H9 (cell line): ENCODE results near the gene MXI1. TPM values are rescaled to one million over a fixed set of nuclear protein-coding genes. Genes with fewer than 3 reads are reported as not detected.
"Not testable (repeated sequence)": the region's sequence is repeated elsewhere in the genome, so short reads cannot be mapped to it uniquely, and the experiment has no call there.

ENCODE experiments used
- DNase-seq: peaks from one replicate; pipeline ENCODE4 v3.0.0-alpha.2; 2017
- H2AFZ ChIP-seq: one replicate; pipeline ENCODE4 v1.6.1; 2013; ENCODE audit warnings: mild to moderate bottlenecking, low read length, control low read depth, moderate library complexity
- H2AK5ac ChIP-seq: 2 replicates; pipeline ENCODE4 v1.6.1; 2013; ENCODE audit warnings: low read length, control low read depth, mixed read lengths; ENCODE audit not compliant: insufficient read length
- H2BK120ac ChIP-seq: one replicate; pipeline ENCODE4 v1.6.1; 2013; ENCODE audit warnings: low read depth, mild to moderate bottlenecking, low read length, control low read depth, inconsistent platforms; ENCODE audit not compliant: poor library complexity, severe bottlenecking
- H2BK12ac ChIP-seq: 2 replicates; pipeline ENCODE4 v1.6.1; 2013; ENCODE audit warnings: low read length, control low read depth, mixed read lengths, low read depth; ENCODE audit not compliant: insufficient read length
- H2BK15ac ChIP-seq: 2 replicates; pipeline ENCODE4 v1.6.1; 2013; ENCODE audit warnings: low read depth, low read length, control low read depth
- H2BK20ac ChIP-seq: one replicate; pipeline ENCODE4 v1.6.1; 2013; ENCODE audit warnings: low read depth, mild to moderate bottlenecking, low read length, control low read depth, inconsistent platforms; ENCODE audit not compliant: poor library complexity, severe bottlenecking
- H2BK5ac ChIP-seq: 2 replicates; pipeline ENCODE4 v1.6.1; 2013; ENCODE audit warnings: low read length, control low read depth, mixed read lengths; ENCODE audit not compliant: insufficient read length
- H3K14ac ChIP-seq: 2 replicates; pipeline ENCODE4 v1.6.1; 2013; ENCODE audit warnings: low read length, control low read depth; ENCODE audit not compliant: insufficient read depth
- H3K18ac ChIP-seq: 2 replicates; pipeline ENCODE4 v1.6.1; 2013; ENCODE audit warnings: low read depth, mild to moderate bottlenecking, mixed read lengths, low read length, control low read depth; ENCODE audit not compliant: insufficient read length
- H3K23ac ChIP-seq: 2 replicates; pipeline ENCODE4 v1.6.1; 2013; ENCODE audit warnings: low read length, control low read depth, mixed read lengths, low read depth; ENCODE audit not compliant: insufficient read length
- H3K23me2 ChIP-seq: 2 replicates; pipeline ENCODE4 v1.6.1; 2013; ENCODE audit warnings: low read depth, mild to moderate bottlenecking, mixed read lengths, low read length, control low read depth; ENCODE audit not compliant: insufficient read length, poor library complexity, severe bottlenecking
- H3K27ac ChIP-seq: 2 replicates; pipeline ENCODE4 v1.5.1; 2013; ENCODE audit warnings: low read length, control low read depth, mixed read lengths, low read depth; ENCODE audit not compliant: insufficient read length
- H3K27me3 ChIP-seq: 2 replicates; pipeline ENCODE4 v1.6.1; 2013; ENCODE audit warnings: low read length, control low read depth, inconsistent platforms; ENCODE audit not compliant: insufficient read depth
- H3K4ac ChIP-seq: 2 replicates; pipeline ENCODE4 v1.6.1; 2013; ENCODE audit warnings: low read depth, mild to moderate bottlenecking, control low read depth, inconsistent platforms, low read length, moderate library complexity
- H3K4me1 ChIP-seq: 2 replicates; pipeline ENCODE4 v1.6.1; 2013; ENCODE audit warnings: low read length, control low read depth, inconsistent platforms; ENCODE audit not compliant: insufficient read depth
- H3K4me2 ChIP-seq: 2 replicates; pipeline ENCODE4 v1.6.1; 2013; ENCODE audit warnings: low read length, control low read depth, mixed read lengths; ENCODE audit not compliant: insufficient read length, insufficient read depth
- H3K56ac ChIP-seq: 2 replicates; pipeline ENCODE4 v1.6.1; 2013; ENCODE audit warnings: low read depth, mild to moderate bottlenecking, mixed read lengths, low read length, control low read depth; ENCODE audit not compliant: insufficient read length
- H3K79me1 ChIP-seq: 2 replicates; pipeline ENCODE4 v1.6.1; 2013; ENCODE audit warnings: low read depth, mild to moderate bottlenecking, moderate library complexity, low read length, control low read depth, inconsistent platforms; ENCODE audit not compliant: insufficient read depth, poor library complexity, severe bottlenecking
- H3K79me2 ChIP-seq: 2 replicates; pipeline ENCODE4 v1.6.1; 2013; ENCODE audit warnings: low read length, control low read depth, inconsistent platforms; ENCODE audit not compliant: insufficient read depth
- H3K9ac ChIP-seq: 2 replicates; pipeline ENCODE4 v1.6.1; 2013; ENCODE audit warnings: low read length, control low read depth, mixed read lengths; ENCODE audit not compliant: insufficient read length; ENCODE audit errors: extremely low read depth
- H3K9me3 ChIP-seq: one replicate; pipeline ENCODE4 v1.6.1; 2013; ENCODE audit warnings: low read depth, low read length, inconsistent platforms; ENCODE audit not compliant: control insufficient read depth
- H3T11ph ChIP-seq: one replicate; pipeline ENCODE4 v1.6.1; 2013; ENCODE audit warnings: mild to moderate bottlenecking, low read length, control low read depth, inconsistent platforms
- H4K20me1 ChIP-seq: one replicate; pipeline ENCODE4 v1.6.1; 2013; ENCODE audit not compliant: control insufficient read depth, insufficient read length, insufficient read depth
- H4K5ac ChIP-seq: 2 replicates; pipeline ENCODE4 v1.6.1; 2013; ENCODE audit warnings: low read depth, mild to moderate bottlenecking, mixed read lengths, low read length, control low read depth; ENCODE audit not compliant: insufficient read length
- H4K8ac ChIP-seq: replicated peaks from 2 replicates; pipeline ENCODE4 v1.6.1; 2013; ENCODE audit warnings: low read length, control low read depth, mixed read lengths, low read depth; ENCODE audit not compliant: insufficient read length
- H4K91ac ChIP-seq: 2 replicates; pipeline ENCODE4 v1.6.1; 2013; ENCODE audit warnings: low read depth, mild to moderate bottlenecking, moderate library complexity, mixed read lengths, low read length, control low read depth; ENCODE audit not compliant: insufficient read length
- H3K27ac Mint-ChIP-seq, 3 experiments: 2 replicates in 2 of 3; 3 replicates in 1 of 3; pipeline ENCODE4 v1.8.0; 2020 to 2021; ENCODE audit warnings: mixed read lengths in 3 of 3, mild to moderate bottlenecking in 1 of 3, moderate library complexity in 1 of 3
- H3K27me3 Mint-ChIP-seq: 2 replicates; pipeline ENCODE4 v1.8.0; 2021; ENCODE audit warnings: low read depth, mild to moderate bottlenecking, moderate library complexity, mixed read lengths
- H3K36me3 Mint-ChIP-seq, 3 experiments: 2 replicates in 2 of 3; 3 replicates in 1 of 3; pipeline ENCODE4 v1.8.0; 2020 to 2021; ENCODE audit warnings: low read depth in 3 of 3, mixed read lengths in 3 of 3; ENCODE audit not compliant: insufficient read depth in 1 of 3
- H3K4me1 Mint-ChIP-seq, 2 experiments: 2 replicates each; pipeline ENCODE4 v1.8.0; 2020; ENCODE audit warnings: mixed read lengths in 2 of 2
- H3K4me3 Mint-ChIP-seq, 2 experiments: 2 replicates in 1 of 2; 3 replicates in 1 of 2; pipeline ENCODE4 v1.8.0; 2020 to 2021; ENCODE audit warnings: mild to moderate bottlenecking in 2 of 2, mixed read lengths in 2 of 2, moderate library complexity in 1 of 2
- H3K9me3 Mint-ChIP-seq, 2 experiments: 2 replicates in 1 of 2; 3 replicates in 1 of 2; pipeline ENCODE4 v1.8.0; 2020; ENCODE audit warnings: mild to moderate bottlenecking in 2 of 2, mixed read lengths in 2 of 2, moderate library complexity in 1 of 2
- WGBS: extraction: QIAGEN DNeasy Blood & Tissue Kit; methylation state at CpG from one replicate; pipeline ENCODE4 v1.1.7; 2013; ENCODE audit warnings: missing lambda C conversion rate, low lambda C conversion rate, mixed read lengths; ENCODE audit not compliant: insufficient read length; ENCODE audit errors: extremely low coverage; 5-methylcytosine and 5-hydroxymethylcytosine counted together
- total RNA-seq: library from RNA; stranded (reverse); gene quantifications from 2 replicates; pipeline ENCODE4 v1.2.1, GENCODE V29; 2021
- TF ChIP-seq, protein P1 (sequence below): fragments of 200-600 bp; sonication (generic); conservative IDR thresholded peaks from 3 replicates; pipeline ENCODE4 v1.8.0; 2021; ENCODE audit warnings: antibody characterized with exemption, mild to moderate bottlenecking

The MXI1 gene
- total RNA-seq, 1 experiment from 2014 or later = 5.6 TPM

DNA sequence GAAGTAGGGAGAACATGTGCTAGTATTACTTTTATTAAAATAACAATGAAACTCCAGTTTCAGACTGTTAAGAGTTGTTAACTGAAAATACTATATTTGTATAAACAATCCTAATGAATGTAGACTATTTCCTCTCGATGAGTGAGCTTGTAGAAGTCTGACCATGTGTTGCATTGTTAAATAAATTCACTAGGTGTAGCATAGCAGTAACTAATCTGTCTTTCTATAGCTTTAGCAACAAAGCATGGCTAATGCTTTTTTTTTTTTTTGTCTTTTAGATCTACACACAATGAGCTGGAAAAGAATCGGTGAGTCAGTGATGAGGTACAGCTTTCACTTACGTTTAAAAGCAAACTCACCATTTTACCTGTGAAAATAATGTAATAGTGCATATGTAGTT lies 37.1 kb downstream of the MXI1 start:
- DNase-seq = no peak
- Mint-ChIP-seq H3K9me3 (no peaks in the 10 kb centered on the region), H3K4me1 (peaks cover 8% of the 10 kb centered on the region in 2 experiments), H3K27me3 (no peaks in the 10 kb centered on the region), H3K4me3 (no peak overlapping the region), H3K36me3 (peaks cover 0 to 3% (median 0%) of the 10 kb centered on the region in 3 experiments; a peak in 3 of 7 replicates), H3K27ac (no peak overlapping the region)
- Histone ChIP-seq H2AK5ac (no peak overlapping the region), H4K91ac (no peak overlapping the region), H4K20me1 (no peaks in the 10 kb centered on the region), H3K4me2 (no peak overlapping the region), H3K23ac (no peak overlapping the region), H3K9me3 (no peaks in the 10 kb centered on the region), H2BK20ac (no peak overlapping the region), H3K56ac (no peak overlapping the region), H3K4me1 (no peaks in the 10 kb centered on the region), H2BK5ac (no peak overlapping the region), H2BK120ac (no peak overlapping the region), H3K79me2 (no peaks in the 10 kb centered on the region), H2AFZ (no peak overlapping the region), H3K23me2 (no peaks in the 10 kb centered on the region), H3K4ac (no peak overlapping the region), H2BK12ac (no peak overlapping the region), H3T11ph (no peak overlapping the region), H4K5ac (no peak overlapping the region), H3K79me1 (no peaks in the 10 kb centered on the region), H3K27ac (no peak overlapping the region), H3K14ac (no peak overlapping the region), H2BK15ac (no peak overlapping the region), H4K8ac (no peak overlapping the region), H3K27me3 (no peaks in the 10 kb centered on the region), H3K9ac (no peak overlapping the region), H3K18ac (no peak overlapping the region)
- TF ChIP-seq, protein P1, sequence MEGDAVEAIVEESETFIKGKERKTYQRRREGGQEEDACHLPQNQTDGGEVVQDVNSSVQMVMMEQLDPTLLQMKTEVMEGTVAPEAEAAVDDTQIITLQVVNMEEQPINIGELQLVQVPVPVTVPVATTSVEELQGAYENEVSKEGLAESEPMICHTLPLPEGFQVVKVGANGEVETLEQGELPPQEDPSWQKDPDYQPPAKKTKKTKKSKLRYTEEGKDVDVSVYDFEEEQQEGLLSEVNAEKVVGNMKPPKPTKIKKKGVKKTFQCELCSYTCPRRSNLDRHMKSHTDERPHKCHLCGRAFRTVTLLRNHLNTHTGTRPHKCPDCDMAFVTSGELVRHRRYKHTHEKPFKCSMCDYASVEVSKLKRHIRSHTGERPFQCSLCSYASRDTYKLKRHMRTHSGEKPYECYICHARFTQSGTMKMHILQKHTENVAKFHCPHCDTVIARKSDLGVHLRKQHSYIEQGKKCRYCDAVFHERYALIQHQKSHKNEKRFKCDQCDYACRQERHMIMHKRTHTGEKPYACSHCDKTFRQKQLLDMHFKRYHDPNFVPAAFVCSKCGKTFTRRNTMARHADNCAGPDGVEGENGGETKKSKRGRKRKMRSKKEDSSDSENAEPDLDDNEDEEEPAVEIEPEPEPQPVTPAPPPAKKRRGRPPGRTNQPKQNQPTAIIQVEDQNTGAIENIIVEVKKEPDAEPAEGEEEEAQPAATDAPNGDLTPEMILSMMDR = no peak
- WGBS = no CpG with 5 or more reads among the region's 3 CpGs

DNA sequence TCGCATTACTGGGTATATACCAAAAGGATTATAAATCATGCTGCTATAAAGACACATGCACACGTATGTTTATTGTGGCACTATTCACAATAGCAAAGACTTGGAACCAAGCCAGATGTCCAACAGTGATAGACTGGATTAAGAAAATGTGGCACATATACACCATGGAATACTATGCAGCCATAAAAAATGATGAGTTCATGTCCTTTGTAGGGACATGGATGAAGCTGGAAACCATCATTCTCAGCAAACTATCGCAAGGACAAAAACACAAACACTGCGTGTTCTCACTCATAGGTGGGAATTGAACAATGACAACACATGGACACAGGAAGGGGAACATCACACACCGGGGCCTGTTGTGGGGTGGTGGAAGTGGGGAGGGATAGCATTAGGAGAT lies 40.4 kb downstream of the MXI1 start:
- H4K91ac ChIP-seq, H3K23ac ChIP-seq, H3K23me2 ChIP-seq, H2BK5ac ChIP-seq, H3K4me1 ChIP-seq, H2BK20ac ChIP-seq, H3K14ac ChIP-seq, H2AK5ac ChIP-seq, H3K56ac ChIP-seq, H3K27me3 Mint-ChIP-seq, H4K20me1 ChIP-seq, H3K79me1 ChIP-seq, H3K27ac ChIP-seq, H3K9me3 ChIP-seq, H3K79me2 ChIP-seq, H3K27me3 ChIP-seq, H4K8ac ChIP-seq, DNase-seq, H2AFZ ChIP-seq, H3K4ac ChIP-seq, H3K9ac ChIP-seq, H3K4me1 Mint-ChIP-seq, H2BK12ac ChIP-seq, H3K36me3 Mint-ChIP-seq, H2BK120ac ChIP-seq, H3K4me3 Mint-ChIP-seq, H3K4me2 ChIP-seq, H3K18ac ChIP-seq, H2BK15ac ChIP-seq, H3K9me3 Mint-ChIP-seq, H4K5ac ChIP-seq, H3T11ph ChIP-seq, H3K27ac Mint-ChIP-seq: not testable (repeated sequence)
- no CpG with 5 or more reads among the region's 5 CpGs for WGBS
